Measurements from ENCODE around the gene MBP.

The MBP gene

DNA sequence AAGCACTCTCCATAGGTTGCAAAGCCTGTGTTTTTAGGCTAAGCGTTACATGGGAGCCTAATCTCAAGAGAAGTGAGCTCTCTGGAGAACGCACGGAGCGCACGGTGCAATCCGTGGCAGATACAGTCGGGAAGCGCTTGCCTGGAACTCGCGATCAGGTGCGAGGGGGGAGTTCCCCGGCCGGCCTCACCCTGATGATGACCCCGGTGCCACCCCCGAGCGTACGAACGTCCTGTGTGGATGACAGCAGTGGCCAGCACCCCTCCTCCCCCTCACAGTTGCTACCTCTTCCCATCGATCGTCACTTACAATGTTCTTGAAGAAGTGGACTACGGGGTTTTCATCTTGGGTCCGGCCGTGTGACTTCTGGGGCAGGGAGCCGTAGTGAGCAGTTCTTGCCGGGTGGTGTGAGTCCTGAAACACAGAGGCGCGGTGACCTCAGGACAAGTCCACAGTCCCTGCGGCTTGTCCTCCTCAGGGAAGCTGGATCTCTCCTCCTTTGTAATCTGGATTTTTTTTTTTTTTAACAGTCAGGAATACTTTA lies 142.9 kb downstream of the MBP start:
- Histone ChIP-seq H3K27ac (ENCODE audit: low read depth, low read length) (no peak overlapping the region), H3K4me1 (ENCODE audit: control insufficient read depth in 5 of 5, insufficient read depth in 5 of 5, low read length in 5 of 5) (peaks cover 0 to 20% (median 5%) of the 10 kb centered on the region in 5 donors), H3K36me3 (ENCODE audit: control insufficient read depth in 5 of 5, insufficient read depth in 5 of 5, low read length in 5 of 5) (no peaks in the 10 kb centered on the region), H3K27me3 (ENCODE audit: control insufficient read depth in 5 of 5, insufficient read depth in 4 of 5, low read length in 5 of 5) (peaks cover 0 to 2% (median 0%) of the 10 kb centered on the region in 5 donors), H3K9ac (ENCODE audit: low read length in 5 of 5) (no peak overlapping the region), H3K4me3 (ENCODE audit: low read depth in 1 of 5, low read length in 5 of 5) (no peak overlapping the region), H3K9me3 (ENCODE audit: control insufficient read depth in 5 of 5, low read length in 5 of 5) (no peaks in the 10 kb centered on the region)

DNA sequence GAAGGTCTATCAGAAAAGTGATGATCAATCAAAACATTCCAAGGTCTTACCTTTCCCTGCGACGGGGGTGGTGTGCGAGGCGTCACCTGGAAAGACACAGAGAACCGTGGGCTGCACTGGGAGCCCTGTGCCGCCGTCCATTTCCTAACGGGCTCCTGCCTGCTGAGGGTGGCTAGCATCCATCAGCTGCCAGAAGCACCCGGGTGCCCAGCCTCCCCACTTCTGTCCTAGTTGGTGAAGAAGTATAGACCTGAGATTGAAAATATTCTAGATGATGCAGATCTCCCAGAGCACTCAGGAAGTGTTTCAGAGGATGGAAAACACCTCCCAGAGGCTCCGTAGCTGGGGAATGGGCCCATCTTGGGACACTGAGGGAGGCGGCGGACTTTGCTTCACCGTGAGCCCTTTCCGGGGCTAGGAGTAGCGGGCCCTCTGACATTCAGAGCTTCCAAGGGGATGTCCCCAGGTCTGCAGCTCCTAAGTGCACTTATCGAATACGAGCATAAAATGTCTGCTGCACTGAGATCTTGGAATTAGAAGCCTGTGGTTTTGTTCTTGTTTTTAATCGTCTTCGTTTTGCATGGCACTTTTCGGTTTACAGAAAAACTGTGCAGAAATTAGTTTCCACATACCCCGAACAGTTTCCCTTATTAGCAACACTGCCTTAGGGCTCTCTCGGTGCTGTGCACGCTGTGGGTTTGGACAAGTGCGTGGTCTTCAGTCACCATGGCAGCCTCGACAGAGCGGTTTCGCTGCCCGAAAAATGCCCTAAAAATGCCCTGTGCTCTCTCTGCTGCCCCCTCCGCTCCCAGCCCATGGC lies 143.5 kb downstream of the MBP start:
- H3K36me3 ChIP-seq (ENCODE audit: control insufficient read depth in 5 of 5, insufficient read depth in 5 of 5, low read length in 5 of 5): no peaks in the 10 kb centered on the region
- peaks cover 0 to 20% (median 5%) of the 10 kb centered on the region in 5 donors for H3K4me1 ChIP-seq (ENCODE audit: control insufficient read depth in 5 of 5, insufficient read depth in 5 of 5, low read length in 5 of 5)
- H3K9ac ChIP-seq (ENCODE audit: low read length in 5 of 5): no peak overlapping the region
- H3K27ac ChIP-seq (ENCODE audit: low read depth, low read length): no peak overlapping the region
- peaks cover 0 to 2% (median 0%) of the 10 kb centered on the region in 5 donors for H3K27me3 ChIP-seq (ENCODE audit: control insufficient read depth in 5 of 5, insufficient read depth in 4 of 5, low read length in 5 of 5)
- H3K9me3 ChIP-seq (ENCODE audit: control insufficient read depth in 5 of 5, low read length in 5 of 5): no peaks in the 10 kb centered on the region
- peak overlapping the region in 1 of 5 donors; percentile 41 for H3K4me3 ChIP-seq (ENCODE audit: low read depth in 1 of 5, low read length in 5 of 5)

GRCh38 chr18:76988031-76988826 lies 144.4 kb downstream of the MBP start:
- Histone ChIP-seq H3K4me1 (ENCODE audit: control insufficient read depth in 5 of 5, insufficient read depth in 5 of 5, low read length in 5 of 5) (peaks cover 0 to 24% (median 10%) of the 10 kb centered on the region in 5 donors), H3K36me3 (ENCODE audit: control insufficient read depth in 5 of 5, insufficient read depth in 5 of 5, low read length in 5 of 5) (no peaks in the 10 kb centered on the region), H3K27me3 (ENCODE audit: control insufficient read depth in 5 of 5, insufficient read depth in 4 of 5, low read length in 5 of 5) (no peaks in the 10 kb centered on the region), H3K4me3 (ENCODE audit: low read depth in 1 of 5, low read length in 5 of 5) (peak overlapping the region in 4 of 5 donors; percentile 41 to 57 (median 50)), H3K27ac (ENCODE audit: low read depth, low read length) (no peak overlapping the region), H3K9ac (ENCODE audit: low read length in 5 of 5) (peak overlapping the region in 2 of 5 donors; percentile 7 to 55), H3K9me3 (ENCODE audit: control insufficient read depth in 5 of 5, low read length in 5 of 5) (no peaks in the 10 kb centered on the region)

DNA sequence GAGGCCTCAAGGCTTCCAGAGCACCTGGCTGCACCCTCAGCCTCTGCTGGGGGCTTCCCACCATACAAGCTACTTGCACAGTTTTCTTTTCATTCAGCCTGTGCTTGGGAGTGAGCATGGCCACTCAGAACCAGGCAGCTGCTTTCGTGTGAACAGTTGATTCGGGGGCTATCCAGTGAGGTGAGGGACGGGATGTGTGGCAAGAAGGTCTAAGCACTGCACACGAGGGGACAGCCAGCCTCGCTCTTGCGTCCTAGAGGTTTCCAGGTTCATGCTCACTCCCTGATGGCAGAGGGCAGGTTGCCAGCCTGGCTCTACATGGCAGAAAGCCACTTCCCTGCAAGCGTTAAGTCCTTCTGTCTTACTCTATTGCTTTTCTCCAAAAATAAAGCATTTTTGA lies 146.2 kb downstream of the MBP start:
- H3K4me1 ChIP-seq (ENCODE audit: control insufficient read depth in 5 of 5, insufficient read depth in 5 of 5, low read length in 5 of 5): peaks cover 0 to 31% (median 18%) of the 10 kb centered on the region in 5 donors
- H3K4me3 ChIP-seq (ENCODE audit: low read depth in 1 of 5, low read length in 5 of 5): no peak overlapping the region
- no peak overlapping the region for H3K27ac ChIP-seq (ENCODE audit: low read depth, low read length)
- no peaks in the 10 kb centered on the region for H3K9me3 ChIP-seq (ENCODE audit: control insufficient read depth in 5 of 5, low read length in 5 of 5)
- no peak overlapping the region for H3K9ac ChIP-seq (ENCODE audit: low read length in 5 of 5)
- H3K36me3 ChIP-seq (ENCODE audit: control insufficient read depth in 5 of 5, insufficient read depth in 5 of 5, low read length in 5 of 5): no peaks in the 10 kb centered on the region
- H3K27me3 ChIP-seq (ENCODE audit: control insufficient read depth in 5 of 5, insufficient read depth in 4 of 5, low read length in 5 of 5): no peaks in the 10 kb centered on the region

GRCh38 chr18:76985951-76986236 lies 146.7 kb downstream of the MBP start:
- Histone ChIP-seq H3K4me1 (ENCODE audit: control insufficient read depth in 5 of 5, insufficient read depth in 5 of 5, low read length in 5 of 5) (peaks cover 0 to 32% (median 23%) of the 10 kb centered on the region in 5 donors), H3K27me3 (ENCODE audit: control insufficient read depth in 5 of 5, insufficient read depth in 4 of 5, low read length in 5 of 5) (no peaks in the 10 kb centered on the region), H3K9me3 (ENCODE audit: control insufficient read depth in 5 of 5, low read length in 5 of 5) (no peaks in the 10 kb centered on the region), H3K9ac (ENCODE audit: low read length in 5 of 5) (peak overlapping the region in 1 of 5 donors; percentile 38), H3K36me3 (ENCODE audit: control insufficient read depth in 5 of 5, insufficient read depth in 5 of 5, low read length in 5 of 5) (no peaks in the 10 kb centered on the region), H3K27ac (ENCODE audit: low read depth, low read length) (no peak overlapping the region), H3K4me3 (ENCODE audit: low read depth in 1 of 5, low read length in 5 of 5) (no peak overlapping the region)

GRCh38 chr18:76985156-76985950 lies 147.2 kb downstream of the MBP start:
- H3K4me3 ChIP-seq (ENCODE audit: low read depth in 1 of 5, low read length in 5 of 5): no peak overlapping the region
- no peak overlapping the region for H3K9ac ChIP-seq (ENCODE audit: low read length in 5 of 5)
- H3K36me3 ChIP-seq (ENCODE audit: control insufficient read depth in 5 of 5, insufficient read depth in 5 of 5, low read length in 5 of 5): no peaks in the 10 kb centered on the region
- peaks cover 4 to 37% (median 29%) of the 10 kb centered on the region in 5 donors for H3K4me1 ChIP-seq (ENCODE audit: control insufficient read depth in 5 of 5, insufficient read depth in 5 of 5, low read length in 5 of 5)
- no peaks in the 10 kb centered on the region for H3K9me3 ChIP-seq (ENCODE audit: control insufficient read depth in 5 of 5, low read length in 5 of 5)
- H3K27ac ChIP-seq (ENCODE audit: low read depth, low read length): no peak overlapping the region
- no peaks in the 10 kb centered on the region for H3K27me3 ChIP-seq (ENCODE audit: control insufficient read depth in 5 of 5, insufficient read depth in 4 of 5, low read length in 5 of 5)

- no peak overlapping the region for H3K9ac ChIP-seq (ENCODE audit: low read length in 5 of 5)
- H3K27ac ChIP-seq (ENCODE audit: low read depth, low read length): no peak overlapping the region
- peaks cover 4 to 45% (median 34%) of the 10 kb centered on the region in 5 donors for H3K4me1 ChIP-seq (ENCODE audit: control insufficient read depth in 5 of 5, insufficient read depth in 5 of 5, low read length in 5 of 5)
- no peaks in the 10 kb centered on the region for H3K27me3 ChIP-seq (ENCODE audit: control insufficient read depth in 5 of 5, insufficient read depth in 4 of 5, low read length in 5 of 5)
- peaks cover 0 to 3% (median 0%) of the 10 kb centered on the region in 5 donors for H3K36me3 ChIP-seq (ENCODE audit: control insufficient read depth in 5 of 5, insufficient read depth in 5 of 5, low read length in 5 of 5)
- no peak overlapping the region for H3K4me3 ChIP-seq (ENCODE audit: low read depth in 1 of 5, low read length in 5 of 5)
- H3K9me3 ChIP-seq (ENCODE audit: control insufficient read depth in 5 of 5, low read length in 5 of 5): no peaks in the 10 kb centered on the region
These were observed 148.1 kb downstream of the MBP start for GRCh38 chr18:76984193-76985155.

DNA sequence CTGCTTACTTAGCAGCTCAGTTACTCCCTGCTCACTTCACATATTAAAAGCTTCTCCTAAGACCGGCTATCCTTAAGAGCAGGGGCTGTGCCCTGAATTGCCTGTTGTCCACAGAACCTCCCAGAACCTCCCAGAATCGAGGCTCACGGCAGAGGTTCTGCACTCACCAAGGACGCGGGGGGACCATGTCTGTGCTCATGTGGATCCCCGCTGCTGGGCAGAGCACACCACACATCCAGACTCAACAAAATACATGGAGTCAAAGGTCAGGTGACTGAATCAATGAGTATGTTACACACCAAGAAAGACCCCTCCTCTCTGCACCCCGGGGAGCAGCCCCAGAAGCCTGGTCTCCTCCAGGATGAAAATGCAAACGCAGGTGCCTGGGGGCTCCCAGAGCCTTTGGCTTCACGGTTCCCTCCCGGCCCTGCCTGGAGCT lies 149.0 kb downstream of the MBP start:
- Histone ChIP-seq H3K27me3 (ENCODE audit: control insufficient read depth in 5 of 5, insufficient read depth in 4 of 5, low read length in 5 of 5) (no peaks in the 10 kb centered on the region), H3K9ac (ENCODE audit: low read length in 5 of 5) (no peak overlapping the region), H3K9me3 (ENCODE audit: control insufficient read depth in 5 of 5, low read length in 5 of 5) (no peaks in the 10 kb centered on the region), H3K36me3 (ENCODE audit: control insufficient read depth in 5 of 5, insufficient read depth in 5 of 5, low read length in 5 of 5) (peaks cover 0 to 9% (median 0%) of the 10 kb centered on the region in 5 donors), H3K4me3 (ENCODE audit: low read depth in 1 of 5, low read length in 5 of 5) (no peak overlapping the region), H3K4me1 (ENCODE audit: control insufficient read depth in 5 of 5, insufficient read depth in 5 of 5, low read length in 5 of 5) (peaks cover 4 to 41% (median 34%) of the 10 kb centered on the region in 5 donors), H3K27ac (ENCODE audit: low read depth, low read length) (no peak overlapping the region)

Data from subcutaneous abdominal adipose tissue (tissue), 5 donors.